Calu3 (cell line): Measurements from ENCODE around the gene ARHGEF4. TPM values are rescaled to one million over a fixed set of nuclear protein-coding genes. Genes with fewer than 3 reads are reported as not detected.

Source experiments
- BruUV-seq: library from RNA; stranded (reverse); fragments of 400-500 nt; replicated peaks from 2 replicates; lab custom pipeline; 2021; lab: Mats Ljungman, UMichigan
- CTCF ChIA-PET: fragments of 300-600 bp; sonication (Branson Sonifier 250); formaldehyde crosslinking; loops from one replicate; lab custom pipeline; 2022; ENCODE audit warnings: antibody characterized with exemption; lab: Charles Lee
- DNase-seq: peaks from one replicate; pipeline ENCODE4 v3.0.0; 2022
- H3K27ac Mint-ChIP-seq: one replicate; pipeline ENCODE4 v1.8.0; 2022; ENCODE audit warnings: mixed read lengths; ENCODE audit not compliant: unreplicated experiment
- H3K27me3 Mint-ChIP-seq: one replicate; pipeline ENCODE4 v1.8.0; 2022; ENCODE audit warnings: mixed read lengths; ENCODE audit not compliant: unreplicated experiment
- H3K36me3 Mint-ChIP-seq: one replicate; pipeline ENCODE4 v1.8.0; 2022; ENCODE audit warnings: mild to moderate bottlenecking, moderate library complexity, mixed read lengths; ENCODE audit not compliant: insufficient read depth, unreplicated experiment
- H3K4me1 Mint-ChIP-seq: one replicate; pipeline ENCODE4 v1.8.0; 2022; ENCODE audit warnings: mild to moderate bottlenecking, low read depth, mixed read lengths; ENCODE audit not compliant: unreplicated experiment
- H3K4me3 Mint-ChIP-seq: one replicate; pipeline ENCODE4 v1.8.0; 2022; ENCODE audit warnings: mild to moderate bottlenecking, low read depth, moderate library complexity, mixed read lengths; ENCODE audit not compliant: unreplicated experiment
- H3K9me3 Mint-ChIP-seq: one replicate; pipeline ENCODE4 v1.8.0; 2022; ENCODE audit warnings: low read depth, mixed read lengths; ENCODE audit not compliant: unreplicated experiment
- CTCF ChIP-seq: fragments of 200-600 bp; IDR thresholded peaks from one replicate; pipeline ENCODE4 v1.8.0; 2022; ENCODE audit warnings: antibody characterized with exemption; ENCODE audit not compliant: unreplicated experiment
- intact Hi-C: fragments of 100-400 bp; cut with micrococcal nuclease; formaldehyde crosslinking; loops from one replicate; pipeline ENCODE4 v1.10.0; 2022; ENCODE audit not compliant: unreplicated experiment
- total RNA-seq: library from RNA; stranded (reverse); gene quantifications from 2 replicates; pipeline ENCODE4 v1.2.3, GENCODE V29; 2022

Gene ARHGEF4
- total RNA-seq, 1 experiment from 2014 or later: 8.8 TPM

- Mint-ChIP-seq H3K4me3 (no peak overlapping the region), H3K27ac (no peak overlapping the region), H3K36me3 (no peaks in the 10 kb centered on the region), H3K4me1 (no peaks in the 10 kb centered on the region), H3K27me3 (no peaks in the 10 kb centered on the region), H3K9me3 (no peaks in the 10 kb centered on the region)
- CTCF ChIA-PET: no interaction called here
- no TSS peak for BruUV-seq
- no peak for DNase-seq
- intact Hi-C loops: no loop called here
- TF ChIP-seq CTCF: no peak
These were observed 160.5 kb downstream of the ARHGEF4 start for GRCh38 chr2:130997198-130997597.

GRCh38 chr2:130998561-130998960, 161.8 kb downstream of the ARHGEF4 start:
- Mint-ChIP-seq H3K36me3 (no peaks in the 10 kb centered on the region), H3K27me3 (no peaks in the 10 kb centered on the region), H3K4me1 (no peaks in the 10 kb centered on the region), H3K9me3 (no peaks in the 10 kb centered on the region), H3K4me3 (no peak overlapping the region), H3K27ac (no peak overlapping the region)
- CTCF ChIA-PET: interaction anchor here (1.4 kb wide), 1 partner anchor 13 kb away, joined by 3 read pairs; no protein-coding TSS in a partner anchor
- no peak for DNase-seq
- BruUV-seq: no TSS peak
- intact Hi-C loops: no loop called here
- no peak for TF ChIP-seq CTCF

GRCh38 chr2:131004446-131005209, 167.9 kb downstream of the ARHGEF4 start:
- DNase-seq: no peak
- no peak for TF ChIP-seq CTCF
- no peak overlapping the region for H3K27ac Mint-ChIP-seq
- intact Hi-C loops: no loop called here
- no peak overlapping the region for H3K4me3 Mint-ChIP-seq
- no peaks in the 10 kb centered on the region for H3K36me3 Mint-ChIP-seq
- no TSS peak for BruUV-seq
- H3K4me1 Mint-ChIP-seq: no peaks in the 10 kb centered on the region
- no peaks in the 10 kb centered on the region for H3K27me3 Mint-ChIP-seq
- CTCF ChIA-PET: no interaction called here
- no peaks in the 10 kb centered on the region for H3K9me3 Mint-ChIP-seq

GRCh38 chr2:131005216-131005935, 168.7 kb downstream of the ARHGEF4 start:
- no peak overlapping the region for H3K4me3 Mint-ChIP-seq
- H3K4me1 Mint-ChIP-seq: no peaks in the 10 kb centered on the region
- CTCF ChIA-PET: no interaction called here
- H3K27me3 Mint-ChIP-seq: peaks cover 6% of the 10 kb centered on the region
- no TSS peak for BruUV-seq
- no peak overlapping the region for H3K27ac Mint-ChIP-seq
- no peaks in the 10 kb centered on the region for H3K36me3 Mint-ChIP-seq
- H3K9me3 Mint-ChIP-seq: no peaks in the 10 kb centered on the region
- intact Hi-C loops: no loop called here
- no peak for DNase-seq
- no peak for TF ChIP-seq CTCF
